Measurements from ENCODE around the gene ABCB7. TPM values are rescaled to one million over a fixed set of nuclear protein-coding genes. Genes with fewer than 3 reads are reported as not detected.

Gene ABCB7
- total and polyA plus RNA-seq, 2 of the 4 experiments (the other 2 are of a cell fraction): 9.3 to 15.8 TPM

- H3K9me3 ChIP-seq (ENCODE audit: control insufficient read depth, insufficient read depth, low read length): no peaks in the 10 kb centered on the region
- no peak overlapping the region for H2BK20ac ChIP-seq (ENCODE audit: low read depth, low read length)
- no peak overlapping the region for H2BK120ac ChIP-seq (ENCODE audit: low read depth, low read length)
- no peaks in the 10 kb centered on the region for H3K79me1 ChIP-seq (ENCODE audit: low read depth in 1 of 2, low read length in 2 of 2)
- no peak overlapping the region for H4K8ac ChIP-seq (ENCODE audit: low read depth in 2 of 2, low read length in 2 of 2)
- no peak overlapping the region for H2AK9ac ChIP-seq (replicated peaks; ENCODE audit: low read depth, low read length, poor library complexity)
- dilution Hi-C loops (cut with HindIII; ENCODE audit: low sequenced_read_pairs, unreplicated experiment) (no loop called here), in situ Hi-C loops (cut with MboI; ENCODE audit: low sequenced_read_pairs) (no loop called here), intact Hi-C loops (cut with micrococcal nuclease) (loop anchor here (5.0 kb wide), 1 partner anchor 563 kb away; no protein-coding TSS in a partner anchor)
- H4K91ac ChIP-seq (ENCODE audit: insufficient read depth, low read depth, low read length): no peak overlapping the region
- H3K56ac ChIP-seq (ENCODE audit: extremely low read depth, insufficient read depth, low read length): no peak overlapping the region
- H3K4me3 ChIP-seq (ENCODE audit: insufficient read depth, low read depth, low read length): no peak overlapping the region
- H3K4me2 ChIP-seq (ENCODE audit: low read depth, low read length): no peak overlapping the region
- H2AFZ ChIP-seq (replicated peaks; ENCODE audit: low read length, poor library complexity): no peak overlapping the region
- H4K5ac ChIP-seq (ENCODE audit: low read depth, low read length): no peak overlapping the region
- H3K9me1 ChIP-seq (ENCODE audit: insufficient read depth, low read length): no peaks in the 10 kb centered on the region
- no TSS peak for BruUV-seq (replicated peaks)
- H2BK5ac ChIP-seq (ENCODE audit: low read depth, low read length, poor library complexity, severe bottlenecking): no peak overlapping the region
- TF ChIP-seq, protein P1, sequence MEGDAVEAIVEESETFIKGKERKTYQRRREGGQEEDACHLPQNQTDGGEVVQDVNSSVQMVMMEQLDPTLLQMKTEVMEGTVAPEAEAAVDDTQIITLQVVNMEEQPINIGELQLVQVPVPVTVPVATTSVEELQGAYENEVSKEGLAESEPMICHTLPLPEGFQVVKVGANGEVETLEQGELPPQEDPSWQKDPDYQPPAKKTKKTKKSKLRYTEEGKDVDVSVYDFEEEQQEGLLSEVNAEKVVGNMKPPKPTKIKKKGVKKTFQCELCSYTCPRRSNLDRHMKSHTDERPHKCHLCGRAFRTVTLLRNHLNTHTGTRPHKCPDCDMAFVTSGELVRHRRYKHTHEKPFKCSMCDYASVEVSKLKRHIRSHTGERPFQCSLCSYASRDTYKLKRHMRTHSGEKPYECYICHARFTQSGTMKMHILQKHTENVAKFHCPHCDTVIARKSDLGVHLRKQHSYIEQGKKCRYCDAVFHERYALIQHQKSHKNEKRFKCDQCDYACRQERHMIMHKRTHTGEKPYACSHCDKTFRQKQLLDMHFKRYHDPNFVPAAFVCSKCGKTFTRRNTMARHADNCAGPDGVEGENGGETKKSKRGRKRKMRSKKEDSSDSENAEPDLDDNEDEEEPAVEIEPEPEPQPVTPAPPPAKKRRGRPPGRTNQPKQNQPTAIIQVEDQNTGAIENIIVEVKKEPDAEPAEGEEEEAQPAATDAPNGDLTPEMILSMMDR (conservative IDR thresholded peaks at IDR 0.05; ENCODE audit: low read depth, low read length): peak; percentile 37
- TF ChIP-seq FOS (IDR thresholded peaks at IDR 0.05; ENCODE audit: low read depth, low read length): no peak
- no peak for TF ChIP-seq CEBPB (IDR thresholded peaks at IDR 0.05; ENCODE audit: low read depth, low read length)
- TF ChIP-seq RAD21 (IDR thresholded peaks at IDR 0.05; ENCODE audit: low read length): peak; percentile 45
- TF ChIP-seq SMC3 (IDR thresholded peaks at IDR 0.05; ENCODE audit: low read depth, low read length): peak; percentile 34
- no peak for TF ChIP-seq RCOR1 (IDR thresholded peaks at IDR 0.05; ENCODE audit: insufficient replicate concordance, low read length)
- ATAC-seq (ENCODE audit: low read depth): peak; percentile 56
- DNase-seq: peak; percentile 32
- no peaks in the 10 kb centered on the region for H3K4me1 ChIP-seq (ENCODE audit: control insufficient read depth, insufficient read depth, low read length)
- no peak overlapping the region for H3K9ac ChIP-seq (ENCODE audit: low read depth, low read length)
- no peak overlapping the region for H3K18ac ChIP-seq (ENCODE audit: low read depth, low read length)
- no peak overlapping the region for H3K4ac ChIP-seq (ENCODE audit: low read depth, low read length)
- CTCF ChIA-PET: no interaction called here
- H2AK5ac ChIP-seq (ENCODE audit: low read depth, low read length): no peak overlapping the region
- no peak overlapping the region for H2BK15ac ChIP-seq (ENCODE audit: low read depth, low read length)
- no peaks in the 10 kb centered on the region for H4K20me1 ChIP-seq (ENCODE audit: insufficient read depth, low read length)
- H3K36me3 ChIP-seq (ENCODE audit: control insufficient read depth, insufficient read depth, low read length): no peaks in the 10 kb centered on the region
- H3K27me3 ChIP-seq (ENCODE audit: control insufficient read depth, insufficient read depth, low read length): no peaks in the 10 kb centered on the region
- POLR2A ChIA-PET (ENCODE audit: unreplicated experiment): no interaction called here
- H3K23ac ChIP-seq (ENCODE audit: low read depth, low read length): no peak overlapping the region
- no peak overlapping the region for H3K27ac ChIP-seq (ENCODE audit: insufficient read depth, low read length)
- WGBS, 2 experiments (ENCODE audit: extremely low coverage in 2 of 2, insufficient read length in 1 of 2): 40% methylated on average over 1 of the region's 1 CpG; no CpG with 5 or more reads in 1 of the 2 experiments
- H3K14ac ChIP-seq (replicated peaks; ENCODE audit: low read depth, low read length): no peak overlapping the region
Observed at GRCh38 chrX:75038925-75039324, 117.2 kb downstream of the ABCB7 start.

Small RNAs within 50 kb of the gene (microRNA-seq; reads per million reads assigned to microRNA genes)
- gene BUD31P2 (ENCODE audit: insufficient read depth, insufficient read length): not detected
- not detected for gene RNU6-562P (ENCODE audit: insufficient read depth, insufficient read length)

Small RNAs within 50 kb of the gene (small RNA-seq; reads per million reads assigned to genes)
- gene BUD31P2 (0 reads per million in 5 experiments), gene RNU6-562P (0 reads per million in 5 experiments)

Other genes starting within 250 kb of the ABCB7 start
- gene NEXMIF, start 230.8 kb downstream of the ABCB7 start, total RNA-seq (2012; rRNA removed): under 0.01 TPM in 1 of 2 replicates, not detected in the other
- gene NEXMIF, start 230.8 kb downstream of the ABCB7 start, polyA plus RNA-seq (2012; rRNA removed): not detected in 2 replicates
- gene UPRT, start 117.8 kb upstream of the ABCB7 start, total RNA-seq (2012; rRNA removed): 9.7 and 15.6 TPM in 2 replicates
- 4.8 and 6.9 TPM in 2 replicates for gene UPRT, start 117.8 kb upstream of the ABCB7 start, polyA plus RNA-seq (2012; rRNA removed)

Measured in IMR-90 (cell line).